HUES48 (cell line): ENCODE measurements around the gene PATJ.
"Not testable (repeated sequence)": the region's sequence is repeated elsewhere in the genome, so short reads cannot be mapped to it uniquely, and the experiment has no call there.

ENCODE experiments used
- H3K27ac ChIP-seq: one replicate; pipeline ENCODE4 v1.7.0; 2013; ENCODE audit warnings: low read depth, low read length, inconsistent platforms
- H3K27me3 ChIP-seq: 2 replicates; pipeline ENCODE4 v1.6.1; 2013; ENCODE audit warnings: mild to moderate bottlenecking, low read length; ENCODE audit not compliant: control insufficient read depth, insufficient read depth
- H3K36me3 ChIP-seq: 2 replicates; pipeline ENCODE4 v1.6.1; 2013; ENCODE audit warnings: low read length; ENCODE audit not compliant: control insufficient read depth, insufficient read depth
- H3K4me1 ChIP-seq: 2 replicates; pipeline ENCODE4 v1.6.1; 2013; ENCODE audit warnings: mild to moderate bottlenecking, low read length; ENCODE audit not compliant: control insufficient read depth, insufficient read depth
- H3K4me3 ChIP-seq: 2 replicates; pipeline ENCODE4 v1.5.1; 2013; ENCODE audit warnings: mild to moderate bottlenecking, low read depth, low read length
- H3K9ac ChIP-seq: 2 replicates; pipeline ENCODE4 v1.6.1; 2013; ENCODE audit warnings: mild to moderate bottlenecking, low read depth, low read length, moderate library complexity
- H3K9me3 ChIP-seq: 2 replicates; pipeline ENCODE4 v1.6.1; 2013; ENCODE audit warnings: low read length; ENCODE audit not compliant: control insufficient read depth, insufficient read depth

PATJ gene

DNA sequence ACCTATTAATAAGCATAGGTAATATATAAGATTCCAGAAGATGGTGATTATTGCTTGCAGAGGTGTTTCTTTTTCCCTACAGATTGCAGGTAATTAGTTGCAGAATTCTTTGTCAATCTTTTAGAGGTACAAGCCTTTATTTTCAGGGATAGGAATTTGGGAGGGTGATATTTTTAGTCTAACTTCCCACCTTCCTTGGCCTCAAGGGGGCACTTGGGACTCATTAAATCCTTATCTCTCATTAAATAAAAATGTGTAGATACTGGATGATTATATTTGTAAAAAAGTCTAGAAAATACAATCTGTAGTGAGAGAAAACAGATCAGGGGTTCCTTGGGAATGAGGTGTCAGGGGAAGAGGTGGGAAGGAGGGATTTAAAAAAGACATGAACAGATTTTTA lies 179.2 kb downstream of the PATJ start:
- Histone ChIP-seq H3K9ac (no peak overlapping the region), H3K9me3 (no peaks in the 10 kb centered on the region), H3K4me3 (no peak overlapping the region), H3K4me1 (no peaks in the 10 kb centered on the region), H3K27me3 (no peaks in the 10 kb centered on the region), H3K27ac (no peak overlapping the region), H3K36me3 (peaks cover 3% of the 10 kb centered on the region; the same call in 1 of the 2 replicates)

DNA sequence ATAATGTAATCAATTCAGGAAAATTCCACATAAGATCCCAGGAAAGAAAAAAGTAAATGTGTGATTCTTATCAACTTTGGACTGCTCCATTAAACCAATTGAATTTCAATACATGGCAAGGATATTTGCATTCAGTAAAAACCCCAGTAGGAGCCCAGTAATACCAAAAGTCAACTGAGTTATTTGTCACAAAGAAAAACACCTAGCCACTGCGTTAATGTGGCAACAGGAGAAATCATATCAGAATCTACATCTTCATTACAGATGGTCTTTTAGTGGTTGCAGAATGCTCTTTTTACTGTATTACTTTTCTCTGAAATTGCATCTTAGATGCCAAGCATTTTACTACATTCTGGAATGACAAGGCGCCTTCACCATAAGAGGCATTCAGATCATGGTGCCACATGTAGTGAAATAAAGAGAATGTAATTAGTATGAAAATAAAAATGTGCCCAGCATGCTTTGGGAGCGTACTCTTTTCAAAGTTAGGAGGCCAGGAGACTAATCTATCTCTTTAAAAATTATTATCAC lies 180.7 kb downstream of the PATJ start:
- Histone ChIP-seq H3K9ac (no peak overlapping the region), H3K9me3 (no peaks in the 10 kb centered on the region), H3K27ac (no peak overlapping the region), H3K4me3 (no peak overlapping the region), H3K36me3 (peaks cover 11% of the 10 kb centered on the region), H3K27me3 (no peaks in the 10 kb centered on the region), H3K4me1 (no peaks in the 10 kb centered on the region)

DNA sequence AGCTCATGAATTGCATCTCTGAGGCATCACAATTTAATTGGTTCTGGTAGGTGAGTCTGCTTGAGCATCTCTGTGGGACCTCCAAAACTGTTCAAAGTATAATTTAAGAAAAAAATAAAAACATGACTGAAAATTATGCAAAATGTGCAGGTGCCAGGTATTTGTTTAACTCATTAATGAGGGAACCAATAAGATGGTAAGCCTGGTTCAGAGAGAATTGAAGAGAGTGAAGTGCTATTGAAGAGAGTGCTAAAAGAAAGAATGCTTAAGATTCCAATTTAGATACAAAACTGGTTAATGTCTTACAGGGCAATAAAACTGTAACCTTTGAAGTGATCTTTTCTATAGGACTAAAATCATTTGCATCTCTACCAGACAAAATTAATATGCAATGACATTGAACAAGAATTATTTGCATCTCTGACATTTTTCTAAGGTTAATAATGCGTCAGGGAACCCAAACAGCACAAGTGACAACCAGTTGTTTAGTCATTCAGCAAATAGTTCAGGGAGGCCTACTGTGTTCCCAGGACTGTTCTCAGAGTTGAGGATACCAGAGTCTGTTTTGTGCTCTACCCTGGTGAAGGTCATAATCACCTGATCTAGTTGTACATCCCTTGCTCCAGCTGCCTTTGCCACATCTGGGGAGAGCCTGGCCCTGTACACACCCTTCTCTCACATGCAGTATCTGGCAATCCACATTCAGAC lies 183.5 kb downstream of the PATJ start:
- Histone ChIP-seq H3K4me1 (peaks cover 9% of the 10 kb centered on the region; the same call in 1 of the 2 replicates), H3K9me3 (no peaks in the 10 kb centered on the region), H3K36me3 (peaks cover 17% of the 10 kb centered on the region), H3K27ac (no peak overlapping the region), H3K9ac (no peak overlapping the region), H3K27me3 (no peaks in the 10 kb centered on the region), H3K4me3 (no peak overlapping the region)

DNA sequence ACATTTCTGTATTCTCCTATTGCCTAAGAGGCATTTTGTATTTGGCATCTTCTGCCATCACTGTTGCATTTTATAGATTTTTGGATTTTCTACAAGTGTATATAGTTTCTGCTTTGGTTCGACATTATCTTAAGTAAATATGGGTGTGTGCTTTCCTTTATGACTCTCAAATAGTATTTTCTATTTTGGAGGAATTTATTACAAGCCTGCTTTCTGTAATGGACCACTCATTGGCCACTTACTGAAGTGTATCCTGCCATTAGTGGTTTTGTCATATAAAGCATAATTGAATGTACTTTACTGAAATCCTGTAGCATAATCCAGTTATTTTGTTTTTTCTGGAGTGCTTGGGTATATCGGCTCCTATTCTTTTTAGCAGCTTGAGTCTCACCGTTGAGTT lies 184.3 kb downstream of the PATJ start:
- no peaks in the 10 kb centered on the region for H3K27me3 ChIP-seq
- H3K9ac ChIP-seq: no peak overlapping the region
- H3K36me3 ChIP-seq: peaks cover 20% of the 10 kb centered on the region
- no peak overlapping the region for H3K27ac ChIP-seq
- peaks cover 9% of the 10 kb centered on the region; the same call in 1 of the 2 replicates for H3K4me1 ChIP-seq
- H3K9me3 ChIP-seq: no peaks in the 10 kb centered on the region
- H3K4me3 ChIP-seq: no peak overlapping the region

DNA sequence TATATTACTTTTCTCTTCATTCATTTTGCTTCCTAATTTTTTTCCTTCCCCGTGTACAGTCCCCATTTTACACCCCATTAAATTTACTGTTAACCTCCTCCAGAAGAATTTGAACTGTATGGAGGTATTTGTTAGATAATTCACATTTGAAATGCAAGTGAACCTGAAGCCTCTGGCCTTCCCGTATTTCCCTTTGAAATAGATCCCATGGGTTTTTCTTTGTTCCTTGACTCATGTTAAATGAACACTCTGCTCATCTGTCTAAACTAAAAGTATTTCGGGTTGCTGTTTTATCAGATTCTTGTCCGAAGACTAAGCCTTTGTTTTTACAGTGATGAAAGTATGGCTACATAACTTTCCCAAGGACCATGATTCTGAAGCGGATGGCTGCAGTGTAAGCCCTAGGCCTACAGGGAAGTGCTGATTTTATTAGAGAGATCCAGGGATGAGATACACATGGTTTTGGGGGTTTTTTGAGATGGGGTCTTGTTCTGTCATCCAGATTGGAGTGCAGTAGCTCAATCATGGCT lies 187.9 kb downstream of the PATJ start:
- Histone ChIP-seq H3K4me1 (peaks cover 9% of the 10 kb centered on the region; the same call in 1 of the 2 replicates), H3K9ac (no peak overlapping the region), H3K27me3 (no peaks in the 10 kb centered on the region), H3K4me3 (no peak overlapping the region), H3K36me3 (peaks cover 18% of the 10 kb centered on the region), H3K9me3 (no peaks in the 10 kb centered on the region), H3K27ac (no peak overlapping the region)

DNA sequence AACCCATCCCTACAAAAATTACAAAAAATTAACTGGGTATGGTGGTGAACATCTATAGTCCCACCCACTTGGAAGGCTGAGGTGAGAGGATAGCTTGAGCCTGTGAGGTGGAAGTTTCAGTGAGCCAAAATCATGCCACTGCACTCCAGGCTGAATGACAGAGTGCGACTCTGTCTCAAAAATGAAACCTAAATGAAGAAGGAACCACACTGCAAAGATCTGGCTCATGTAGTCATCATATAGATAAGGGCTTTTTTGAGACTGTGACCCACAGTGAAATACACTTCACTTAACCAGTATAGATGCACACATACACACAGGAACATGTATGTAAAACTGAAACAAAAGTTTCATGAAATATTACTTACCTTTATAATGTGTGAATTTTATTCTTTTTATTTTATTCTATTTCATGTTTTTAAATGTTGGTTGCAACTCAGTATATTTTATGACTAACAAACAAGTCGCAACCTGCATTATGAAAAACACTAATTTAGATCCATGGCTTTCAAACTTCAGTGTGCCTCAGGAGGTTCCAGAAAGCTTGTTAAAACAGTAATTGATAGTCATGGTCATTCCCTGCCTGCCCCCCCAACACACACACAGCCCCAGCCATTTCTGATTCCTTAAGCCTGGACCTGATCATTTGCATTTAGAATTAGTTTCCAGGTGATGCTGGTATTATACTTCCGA lies 189.5 kb downstream of the PATJ start:
- Histone ChIP-seq H3K9ac (no peak overlapping the region), H3K27me3 (no peaks in the 10 kb centered on the region), H3K36me3 (peaks cover 18% of the 10 kb centered on the region), H3K27ac (no peak overlapping the region), H3K9me3 (no peaks in the 10 kb centered on the region), H3K4me1 (peaks cover 9% of the 10 kb centered on the region; the same call in 1 of the 2 replicates), H3K4me3 (no peak overlapping the region)

DNA sequence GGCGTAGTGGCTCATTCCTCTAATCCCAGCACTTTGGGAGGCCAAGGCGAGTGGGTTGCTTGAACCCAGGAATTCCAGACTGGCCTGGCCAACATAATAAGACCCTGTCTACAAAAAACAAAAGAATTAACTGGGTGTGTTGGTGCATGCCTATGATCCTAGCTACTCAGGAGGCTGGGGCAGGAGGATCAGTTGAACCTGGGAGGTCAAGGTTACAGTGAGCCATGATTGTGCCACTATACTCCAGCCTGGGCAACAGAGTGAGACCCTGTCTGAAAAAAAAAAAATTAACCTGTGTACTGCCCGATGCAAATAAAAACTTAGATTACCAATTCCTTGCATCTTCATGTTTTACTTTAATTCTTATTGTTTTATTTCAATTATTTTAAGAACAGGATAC lies 193.2 kb downstream of the PATJ start:
- Histone ChIP-seq H3K36me3 (0 out of 2 replicates have a peak, but pooled peaks cover 4% of the 10 kb centered on the region), H3K27ac (no peak overlapping the region), H3K9me3 (no peaks in the 10 kb centered on the region), H3K27me3 (no peaks in the 10 kb centered on the region), H3K4me1 (no peaks in the 10 kb centered on the region), H3K9ac (no peak overlapping the region), H3K4me3 (no peak overlapping the region)

DNA sequence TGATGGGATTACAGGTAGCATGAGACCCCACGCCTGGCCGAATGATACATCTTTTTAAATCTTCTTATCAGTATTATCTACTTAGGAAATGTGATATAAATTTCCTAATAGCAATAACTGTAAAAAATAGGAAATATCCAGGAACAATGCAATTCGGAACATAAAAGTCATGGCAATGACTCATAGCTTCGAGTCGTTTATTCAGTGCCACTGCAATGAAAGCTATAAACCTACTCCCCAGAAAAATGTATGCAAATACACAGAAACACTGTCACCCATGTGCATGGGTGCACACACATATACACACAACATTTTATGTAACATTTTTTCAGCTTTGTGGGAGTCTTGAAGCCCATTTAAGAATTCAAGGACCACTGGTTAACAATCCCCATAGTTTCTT lies 194.6 kb downstream of the PATJ start:
- no peaks in the 10 kb centered on the region for H3K27me3 ChIP-seq
- no peaks in the 10 kb centered on the region for H3K36me3 ChIP-seq
- no peaks in the 10 kb centered on the region for H3K4me1 ChIP-seq
- H3K4me3 ChIP-seq: no peak overlapping the region
- H3K27ac ChIP-seq: no peak overlapping the region
- no peak overlapping the region for H3K9ac ChIP-seq
- no peaks in the 10 kb centered on the region for H3K9me3 ChIP-seq

DNA sequence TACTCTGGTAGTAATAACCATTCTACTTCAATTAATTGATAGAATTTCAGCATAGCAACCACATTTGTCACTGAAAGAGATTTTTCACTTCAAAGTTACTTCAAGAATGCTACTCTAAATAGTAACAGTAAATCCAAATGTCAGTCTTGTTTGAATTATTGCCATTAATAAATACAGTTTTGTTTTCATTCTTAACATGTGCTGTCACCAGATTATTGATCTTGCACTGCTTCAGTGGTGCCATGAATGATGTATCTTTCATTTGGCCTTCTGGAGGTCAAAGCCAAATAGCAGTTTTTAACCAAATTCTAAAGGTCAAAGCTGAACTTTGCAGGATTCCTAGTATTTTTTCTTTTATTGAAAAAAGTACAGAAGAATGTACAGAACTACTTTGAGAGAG lies 199.5 kb downstream of the PATJ start:
- no peaks in the 10 kb centered on the region for H3K4me1 ChIP-seq
- H3K9me3 ChIP-seq: no peaks in the 10 kb centered on the region
- no peaks in the 10 kb centered on the region for H3K27me3 ChIP-seq
- H3K36me3 ChIP-seq: peaks cover 8% of the 10 kb centered on the region; the same call in 1 of the 2 replicates
- no peak overlapping the region for H3K27ac ChIP-seq
- no peak overlapping the region for H3K9ac ChIP-seq
- no peak overlapping the region for H3K4me3 ChIP-seq

DNA sequence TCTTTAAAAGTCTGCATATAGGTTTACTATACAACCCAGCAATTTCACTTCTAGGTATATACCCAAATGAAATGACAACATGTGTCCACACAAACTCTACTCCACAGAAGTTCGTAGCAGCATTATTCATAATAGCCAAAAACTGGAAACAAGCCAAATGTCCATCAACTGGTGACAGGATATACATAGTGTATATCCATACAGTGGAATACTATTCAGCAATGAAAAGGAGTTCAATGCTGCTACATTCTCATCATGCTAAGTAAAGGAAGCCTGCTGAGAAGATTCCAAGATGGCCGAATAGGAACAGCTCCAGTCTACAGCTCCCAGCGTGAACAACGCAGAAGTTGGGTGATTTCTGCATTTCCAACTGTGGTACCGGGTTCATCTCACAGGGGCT lies 200.6 kb downstream of the PATJ start:
- Histone ChIP-seq H3K27me3 (no peaks in the 10 kb centered on the region), H3K9ac (no peak overlapping the region), H3K9me3 (no peaks in the 10 kb centered on the region), H3K36me3 (peaks cover 8% of the 10 kb centered on the region; the same call in 1 of the 2 replicates), H3K4me1 (no peaks in the 10 kb centered on the region), H3K4me3 (no peak overlapping the region), H3K27ac (no peak overlapping the region)

DNA sequence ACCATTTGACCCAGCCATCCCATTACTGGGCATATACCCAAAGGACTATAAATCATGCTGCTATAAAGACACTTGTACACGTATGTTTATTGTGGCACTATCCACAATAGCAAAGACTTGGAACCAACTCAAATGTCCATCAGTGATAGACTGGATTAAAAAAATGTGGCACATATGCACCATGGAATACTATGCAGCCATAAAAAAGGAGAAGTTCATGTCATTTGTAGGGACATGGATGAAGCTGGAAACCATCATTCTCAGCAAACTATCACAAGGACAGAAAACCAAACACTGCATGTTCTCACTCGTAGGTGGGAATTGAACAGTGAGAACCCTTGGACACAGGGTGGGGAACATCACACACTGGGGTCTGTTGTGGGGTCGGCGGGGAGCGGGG lies 206.4 kb downstream of the PATJ start:
- H3K4me3 ChIP-seq, H3K27ac ChIP-seq, H3K36me3 ChIP-seq, H3K9ac ChIP-seq, H3K27me3 ChIP-seq, H3K9me3 ChIP-seq: not testable (repeated sequence)
- H3K4me1 ChIP-seq: peaks cover 35% of the 10 kb centered on the region
